Measurements from ENCODE around the gene DKK2.
A peak's percentile ranks its signal among the peaks of the same experiment; 100 is the strongest.

The DKK2 gene

GRCh38 chr4:107011312-107011711, 24.8 kb downstream of the DKK2 start:
- no peak overlapping the region for H3K9ac ChIP-seq (ENCODE audit: low read length)
- H3K27ac ChIP-seq (ENCODE audit: low read length), result no peak overlapping the region
- TF ChIP-seq CTCF (IDR thresholded peaks at IDR 0.05; ENCODE audit: low read depth, low read length) (no peak), EZH2phosphoT487 (IDR thresholded peaks at IDR 0.05; ENCODE audit: low read depth) (no peak)
- H3K27me3 ChIP-seq (ENCODE audit: low read depth, low read length), result peaks cover 32% of the 10 kb centered on the region
- no peaks in the 10 kb centered on the region for H3K9me3 ChIP-seq (ENCODE audit: insufficient read depth, low read length)
- no peak overlapping the region for H3K4me2 ChIP-seq (ENCODE audit: low read length)
- H3K4me1 ChIP-seq (ENCODE audit: low read length), result peaks cover 23% of the 10 kb centered on the region
- no peaks in the 10 kb centered on the region for H3K36me3 ChIP-seq (replicated peaks; ENCODE audit: low read depth, low read length)
- 0 out of 2 replicates have a peak, but pooled peaks cover 3% of the 10 kb centered on the region for H4K20me1 ChIP-seq (ENCODE audit: insufficient read depth, low read length)
- no peak overlapping the region for H3K4me3 ChIP-seq (ENCODE audit: low read length)
- no peak overlapping the region for H2AFZ ChIP-seq (ENCODE audit: low read depth, low read length)
- no peaks in the 10 kb centered on the region for H3K79me2 ChIP-seq (ENCODE audit: low read length)

- H3K4me2 ChIP-seq (ENCODE audit: low read length), result no peak overlapping the region
- TF ChIP-seq EZH2phosphoT487 (IDR thresholded peaks at IDR 0.05; ENCODE audit: low read depth) (no peak), CTCF (IDR thresholded peaks at IDR 0.05; ENCODE audit: low read depth, low read length) (no peak)
- no peak overlapping the region for H3K27ac ChIP-seq (ENCODE audit: low read length)
Measured at GRCh38 chr4:107009196-107009968, 26.7 kb downstream of the DKK2 start.

GRCh38 chr4:107008115-107008514, 28.0 kb downstream of the DKK2 start:
- TF ChIP-seq CTCF (IDR thresholded peaks at IDR 0.05; ENCODE audit: low read depth, low read length) (no peak), EZH2phosphoT487 (IDR thresholded peaks at IDR 0.05; ENCODE audit: low read depth) (no peak)
- Histone ChIP-seq H4K20me1 (ENCODE audit: insufficient read depth, low read length) (peaks cover 8% of the 10 kb centered on the region; the same call in 1 of the 2 replicates), H3K4me2 (ENCODE audit: low read length) (peak overlapping the region; percentile 33), H3K9me3 (ENCODE audit: insufficient read depth, low read length) (no peaks in the 10 kb centered on the region), H3K27me3 (ENCODE audit: low read depth, low read length) (peaks cover 50% of the 10 kb centered on the region), H3K9ac (ENCODE audit: low read length) (no peak overlapping the region), H2AFZ (ENCODE audit: low read depth, low read length) (no peak overlapping the region), H3K36me3 (replicated peaks; ENCODE audit: low read depth, low read length) (no peaks in the 10 kb centered on the region), H3K27ac (ENCODE audit: low read length) (no peak overlapping the region), H3K79me2 (ENCODE audit: low read length) (no peaks in the 10 kb centered on the region), H3K4me3 (ENCODE audit: low read length) (no peak overlapping the region), H3K4me1 (ENCODE audit: low read length) (peaks cover 44% of the 10 kb centered on the region)

More at GRCh38 chr4:107009196-107009968, 26.7 kb downstream of the DKK2 start:
- Histone ChIP-seq H3K9me3 (ENCODE audit: insufficient read depth, low read length) (no peaks in the 10 kb centered on the region), H4K20me1 (ENCODE audit: insufficient read depth, low read length) (peaks cover 8% of the 10 kb centered on the region; the same call in 1 of the 2 replicates), H3K4me3 (ENCODE audit: low read length) (no peak overlapping the region), H2AFZ (ENCODE audit: low read depth, low read length) (no peak overlapping the region), H3K27me3 (ENCODE audit: low read depth, low read length) (peaks cover 40% of the 10 kb centered on the region), H3K79me2 (ENCODE audit: low read length) (no peaks in the 10 kb centered on the region), H3K36me3 (replicated peaks; ENCODE audit: low read depth, low read length) (no peaks in the 10 kb centered on the region), H3K9ac (ENCODE audit: low read length) (no peak overlapping the region), H3K4me1 (ENCODE audit: low read length) (peaks cover 33% of the 10 kb centered on the region)

- H3K9me3 ChIP-seq (ENCODE audit: insufficient read depth, low read length), result no peaks in the 10 kb centered on the region
- TF ChIP-seq CTCF (IDR thresholded peaks at IDR 0.05; ENCODE audit: low read depth, low read length), result no peak
- TF ChIP-seq EZH2phosphoT487 (IDR thresholded peaks at IDR 0.05; ENCODE audit: low read depth), result no peak
- no peak overlapping the region for H3K9ac ChIP-seq (ENCODE audit: low read length)
- H2AFZ ChIP-seq (ENCODE audit: low read depth, low read length), result no peak overlapping the region
- H3K4me1 ChIP-seq (ENCODE audit: low read length), result peaks cover 61% of the 10 kb centered on the region
- H3K27me3 ChIP-seq (ENCODE audit: low read depth, low read length), result peaks cover 51% of the 10 kb centered on the region
- H3K4me3 ChIP-seq (ENCODE audit: low read length), result peak overlapping the region; percentile 46
- no peak overlapping the region for H3K27ac ChIP-seq (ENCODE audit: low read length)
- H3K36me3 ChIP-seq (replicated peaks; ENCODE audit: low read depth, low read length), result no peaks in the 10 kb centered on the region
- no peaks in the 10 kb centered on the region for H3K79me2 ChIP-seq (ENCODE audit: low read length)
- peak overlapping the region; percentile 75 for H3K4me2 ChIP-seq (ENCODE audit: low read length)
- peaks cover 10% of the 10 kb centered on the region; the same call in 1 of the 2 replicates for H4K20me1 ChIP-seq (ENCODE audit: insufficient read depth, low read length)
Measured at GRCh38 chr4:107006218-107006617, 29.9 kb downstream of the DKK2 start.

Data from OCI-LY3 (cell line).